Stimulated activated CD4-positive, alpha-beta T cell treated with anti-CD3 and anti-CD28 coated beads, Interleukin-15, amount 100 ng/mL, for 24 hours (primary cell): ENCODE results near the gene CCL27.

Source experiments
- DNase-seq: peaks from one replicate; pipeline ENCODE4 v3.0.0-alpha.2; 2020

Gene CCL27, protein sequence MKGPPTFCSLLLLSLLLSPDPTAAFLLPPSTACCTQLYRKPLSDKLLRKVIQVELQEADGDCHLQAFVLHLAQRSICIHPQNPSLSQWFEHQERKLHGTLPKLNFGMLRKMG

DNA sequence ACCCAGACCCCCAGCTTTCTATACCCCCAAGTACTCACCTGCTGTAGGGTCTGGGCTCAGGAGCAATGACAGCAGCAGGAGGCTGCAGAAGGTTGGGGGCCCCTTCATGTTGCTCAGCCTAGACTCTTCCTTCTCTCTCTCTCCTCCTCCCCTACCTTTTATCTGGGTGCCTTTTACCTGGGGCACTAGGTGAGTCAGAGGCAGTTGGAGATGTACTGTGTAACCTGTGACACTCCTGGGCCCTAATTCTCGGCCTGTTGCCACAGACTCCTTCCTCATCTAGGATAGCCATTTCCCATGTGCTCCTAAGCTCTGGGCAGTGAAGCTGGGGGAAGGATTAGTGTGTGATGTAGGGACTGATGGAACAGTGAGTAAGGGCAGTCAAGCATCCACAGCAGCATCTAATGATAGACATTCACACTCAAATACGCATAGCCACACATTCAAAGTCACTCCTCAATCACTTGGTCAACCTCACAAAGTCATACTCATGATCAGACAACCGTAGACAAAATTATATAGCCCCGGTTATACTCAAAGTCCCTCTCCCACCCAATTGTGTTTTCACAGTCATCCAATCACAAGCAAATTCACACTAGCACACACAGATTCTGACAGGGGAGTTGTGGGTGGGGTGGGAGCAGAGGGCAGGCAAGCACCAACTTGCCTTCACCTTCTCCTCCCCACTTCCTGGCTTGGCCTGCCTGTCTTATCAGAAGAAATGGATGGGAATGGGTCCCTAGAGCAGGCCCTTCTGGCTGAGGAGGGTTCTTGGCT lies at the start of gene CCL27:
Gene CCL27, minus strand, starts transcription at position 132 of the 777 bp plus-strand sequence. Its CDS starts 24 bp downstream, at position 108.
- DNase-seq = no peak

DNA sequence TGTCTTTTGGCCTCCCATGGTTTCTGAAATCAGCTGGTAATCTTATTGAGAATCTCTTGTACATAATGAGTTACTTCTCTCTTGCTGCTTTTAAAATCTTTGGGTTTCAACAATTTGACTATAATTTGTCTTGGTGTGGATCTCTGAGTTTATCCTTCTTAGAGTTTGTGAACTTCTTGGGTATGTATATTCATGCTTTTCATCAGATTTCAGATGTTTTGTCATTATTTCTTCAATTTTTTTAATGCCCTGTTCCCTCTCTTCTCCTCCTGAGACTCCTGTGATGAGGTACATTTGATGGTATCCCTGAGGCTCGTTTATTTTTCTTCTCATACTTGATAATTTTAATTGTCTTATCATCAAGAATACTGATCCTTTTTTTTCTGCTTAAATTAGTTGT lies 49.7 kb upstream of the CCL27 start:
- no peak for DNase-seq

DNA sequence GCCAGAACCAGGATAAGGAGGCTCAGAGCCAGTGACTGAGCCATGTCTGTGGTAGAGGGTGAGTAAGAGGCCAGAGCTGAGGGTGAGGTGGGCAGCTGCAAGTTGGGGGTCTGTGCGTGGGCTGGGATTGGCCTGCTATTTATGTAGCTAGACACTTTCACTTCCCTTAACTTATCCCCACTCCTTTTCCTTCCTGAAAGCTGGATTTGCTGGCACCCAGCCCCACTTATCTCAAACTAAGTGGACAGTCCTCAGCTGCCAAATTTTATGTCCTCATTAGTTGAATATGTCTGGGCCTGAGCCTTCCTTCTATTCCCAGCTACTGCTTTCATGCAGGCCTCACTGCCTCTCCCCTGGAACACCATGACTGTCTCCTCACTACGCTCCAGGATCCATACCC lies 47.6 kb upstream of the CCL27 start, which contains the start of gene CCL21:
Gene CCL21, minus strand, starts transcription at position 114 of the 400 bp plus-strand sequence. Its CDS starts 70 bp downstream, at position 44.
- DNase-seq = no peak

DNA sequence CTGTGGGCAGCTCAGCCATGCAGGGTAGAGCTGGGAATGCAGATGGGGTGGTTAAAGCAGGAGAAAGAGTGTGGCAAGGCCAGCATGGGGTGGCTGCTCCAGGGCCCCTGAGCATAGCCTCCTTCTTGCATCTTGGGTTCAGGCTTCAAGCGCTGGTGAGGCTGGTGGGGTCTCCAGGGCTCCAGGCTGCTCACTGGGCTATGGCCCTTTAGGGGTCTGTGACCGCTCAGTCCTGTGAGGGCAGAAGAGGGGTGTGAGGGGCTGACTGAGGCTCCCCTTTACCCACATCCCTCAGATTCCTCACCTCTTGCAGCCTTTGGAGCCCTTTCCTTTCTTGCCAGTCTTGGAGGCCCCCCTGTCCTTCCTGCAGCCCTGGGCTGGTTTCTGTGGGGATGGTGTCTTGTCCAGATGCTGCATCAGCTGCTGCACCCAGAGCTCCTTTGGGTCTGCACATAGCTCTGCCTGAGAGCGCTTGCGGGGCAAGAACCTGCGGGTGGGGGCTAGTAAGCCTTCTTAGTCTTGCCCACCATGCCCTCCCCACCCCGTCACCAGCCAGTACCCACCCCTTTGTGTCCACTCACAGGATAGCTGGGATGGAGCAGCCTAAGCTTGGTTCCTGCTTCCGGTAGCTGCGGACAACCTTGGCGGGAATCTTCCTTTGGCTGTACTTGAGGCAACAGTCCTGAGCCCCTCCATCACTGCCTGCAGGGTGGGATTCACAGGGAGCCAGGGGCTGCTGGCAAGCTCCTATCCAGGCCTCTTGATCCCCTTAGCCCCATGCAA lies 46.9 kb upstream of the CCL27 start:
- DNase-seq = no peak

DNA sequence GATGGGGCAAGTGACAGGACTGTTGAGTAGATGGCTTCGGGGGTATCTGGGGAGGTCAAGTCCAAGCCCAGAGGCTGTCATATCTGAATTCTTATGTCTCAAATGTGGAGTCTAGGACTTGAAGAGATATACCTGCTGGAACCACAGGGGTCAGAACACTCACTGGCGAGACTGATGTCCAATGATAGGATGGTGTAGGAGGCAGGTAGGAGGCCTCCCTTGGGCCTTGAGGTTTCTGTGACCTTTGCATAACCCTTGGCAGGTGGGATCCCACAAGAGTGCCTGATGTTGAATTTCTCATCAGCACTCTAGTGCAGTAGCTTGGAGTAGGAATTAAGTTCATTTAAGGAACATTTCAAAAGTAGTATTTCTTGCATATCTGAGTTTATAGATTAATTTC lies 44.7 kb upstream of the CCL27 start:
- no peak for DNase-seq

DNA sequence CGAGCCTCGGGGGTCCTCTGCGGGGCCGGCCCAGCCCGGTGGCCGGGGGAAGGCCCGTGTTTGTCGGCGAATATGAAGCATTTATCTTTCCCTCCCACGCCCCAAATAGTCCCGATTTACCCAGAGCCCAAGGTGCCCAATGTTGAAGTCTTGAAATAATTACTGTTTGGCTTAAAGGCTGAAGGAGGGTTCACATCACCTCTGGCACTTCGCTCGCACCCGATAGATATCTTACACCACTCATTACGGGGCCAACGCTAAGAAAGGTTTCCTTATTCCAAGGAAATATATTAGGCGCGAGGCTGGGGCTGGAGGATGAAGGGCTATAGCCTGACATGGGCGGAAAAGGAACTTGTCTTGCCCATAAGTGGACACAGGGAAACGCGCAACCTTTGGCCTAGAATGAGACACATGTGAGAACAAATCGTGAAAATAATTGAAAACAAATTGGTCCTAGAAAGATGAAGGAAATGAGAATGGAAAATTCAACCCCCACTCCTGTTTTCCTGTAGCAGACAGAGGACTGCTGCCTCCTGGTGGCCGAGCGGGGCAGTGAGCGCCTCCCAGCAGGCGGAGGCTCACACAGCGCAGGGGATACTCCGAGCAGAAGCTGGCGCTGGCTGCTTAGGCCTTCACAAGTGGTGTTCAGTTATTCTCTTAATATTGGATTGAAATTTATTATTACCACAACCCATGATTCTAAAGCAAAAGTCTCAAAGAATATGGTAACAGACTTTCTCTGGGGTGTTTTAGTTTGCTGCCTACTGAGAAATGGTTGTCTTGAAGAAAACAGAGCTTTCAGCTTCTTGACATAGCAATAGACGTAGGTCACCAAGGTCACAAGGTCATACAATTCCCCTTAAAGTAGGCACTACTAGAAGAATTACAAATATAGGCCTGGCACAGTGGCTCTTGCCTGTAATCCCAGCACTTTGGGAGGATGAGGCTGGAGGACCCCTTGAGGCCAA lies 39.6 kb upstream of the CCL27 start:
- peak; percentile 90 for DNase-seq

DNA sequence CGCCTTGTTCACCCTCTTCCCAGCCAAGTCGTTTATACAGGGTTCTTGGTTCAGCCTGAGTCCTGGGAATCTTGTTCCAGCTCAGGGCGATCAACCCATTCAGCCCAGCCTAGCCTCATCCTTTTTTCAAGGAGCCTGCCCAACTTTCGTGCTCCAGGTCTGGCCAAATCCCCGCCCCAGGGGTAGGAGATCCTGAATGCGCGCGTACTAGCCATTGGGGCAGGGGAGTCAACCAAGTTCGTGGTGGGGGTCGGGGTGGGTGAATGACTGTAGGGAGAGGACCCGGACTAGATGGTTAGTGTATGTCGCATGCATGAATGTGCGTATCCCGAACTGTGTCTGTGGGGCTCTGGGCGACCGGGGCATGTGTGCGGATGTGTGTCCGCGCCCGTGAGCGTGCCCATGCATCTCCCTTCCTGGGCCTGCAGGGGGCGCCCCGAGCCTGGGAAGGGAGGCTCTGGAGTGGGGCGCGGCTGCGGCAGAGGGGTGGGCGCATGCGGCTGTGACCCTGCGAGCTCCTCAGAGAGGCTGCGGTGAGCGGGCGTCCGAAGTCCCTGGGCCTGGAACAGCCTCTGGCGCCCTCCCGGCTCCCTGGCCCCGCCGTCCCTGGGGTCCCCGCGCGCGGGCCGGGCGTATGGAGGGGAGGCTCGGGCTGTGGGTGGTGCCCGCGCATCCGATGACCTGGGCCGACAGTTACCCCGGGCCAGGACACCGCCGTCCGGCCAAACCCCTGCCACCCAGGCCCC lies 38.7 kb upstream of the CCL27 start:
- DNase-seq = peak; percentile 86

DNA sequence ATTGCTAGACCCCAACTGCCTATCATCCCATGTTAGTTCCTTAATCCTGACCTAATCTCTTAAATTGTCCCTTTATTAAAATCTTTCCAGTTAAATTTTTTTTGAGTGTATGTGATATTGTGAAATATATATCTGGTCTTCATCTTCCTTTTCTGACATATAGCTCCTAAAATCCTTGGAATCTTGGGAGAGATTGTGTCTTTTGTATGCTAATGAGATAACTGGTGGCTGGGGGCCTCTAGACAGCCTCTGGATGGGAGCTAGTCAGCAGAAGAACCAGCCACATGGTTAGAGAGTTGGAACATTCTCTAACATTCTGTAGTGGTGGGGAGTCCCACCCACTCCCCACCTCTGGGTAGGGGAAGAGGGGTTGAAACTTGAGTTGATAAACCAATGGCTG lies 32.4 kb upstream of the CCL27 start:
- no peak for DNase-seq

DNA sequence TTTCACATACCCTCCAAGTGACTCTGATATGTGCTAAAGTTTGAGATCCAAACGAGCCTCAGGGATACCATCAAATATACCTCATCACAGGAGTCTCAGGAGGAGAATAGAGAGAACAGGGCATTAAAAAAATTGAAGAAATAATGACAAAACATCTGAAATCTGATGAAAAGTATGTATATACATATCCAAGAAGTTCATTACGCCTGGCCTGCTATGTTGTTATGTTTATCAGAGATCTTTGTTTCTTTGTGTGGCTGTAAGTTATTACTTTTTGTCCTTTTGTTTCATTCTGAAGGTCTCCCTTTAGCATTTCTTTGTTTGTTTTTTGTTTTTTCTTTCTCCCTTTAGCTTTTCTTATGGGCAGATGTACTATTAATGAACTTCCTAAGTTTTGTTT lies 31.1 kb upstream of the CCL27 start:
- DNase-seq = no peak

DNA sequence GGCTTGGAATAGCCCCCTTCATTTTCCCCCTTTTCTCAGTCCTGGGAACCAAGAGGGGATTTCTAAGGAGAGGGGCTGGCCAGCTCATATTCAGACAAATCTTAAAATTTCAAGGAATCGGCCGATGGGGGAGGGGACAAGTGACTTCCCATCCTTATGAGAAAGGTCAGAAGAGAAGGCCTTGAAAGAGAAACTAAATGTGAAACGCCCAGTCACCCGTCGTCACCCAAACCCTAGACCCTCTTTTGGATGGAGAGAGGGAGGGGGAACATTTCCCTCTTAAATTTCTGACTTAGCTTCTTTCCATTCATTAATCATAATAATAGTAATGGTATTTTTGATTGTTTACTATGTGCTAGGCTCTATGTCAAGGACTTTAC lies 29.5 kb upstream of the CCL27 start:
- DNase-seq = no peak

DNA sequence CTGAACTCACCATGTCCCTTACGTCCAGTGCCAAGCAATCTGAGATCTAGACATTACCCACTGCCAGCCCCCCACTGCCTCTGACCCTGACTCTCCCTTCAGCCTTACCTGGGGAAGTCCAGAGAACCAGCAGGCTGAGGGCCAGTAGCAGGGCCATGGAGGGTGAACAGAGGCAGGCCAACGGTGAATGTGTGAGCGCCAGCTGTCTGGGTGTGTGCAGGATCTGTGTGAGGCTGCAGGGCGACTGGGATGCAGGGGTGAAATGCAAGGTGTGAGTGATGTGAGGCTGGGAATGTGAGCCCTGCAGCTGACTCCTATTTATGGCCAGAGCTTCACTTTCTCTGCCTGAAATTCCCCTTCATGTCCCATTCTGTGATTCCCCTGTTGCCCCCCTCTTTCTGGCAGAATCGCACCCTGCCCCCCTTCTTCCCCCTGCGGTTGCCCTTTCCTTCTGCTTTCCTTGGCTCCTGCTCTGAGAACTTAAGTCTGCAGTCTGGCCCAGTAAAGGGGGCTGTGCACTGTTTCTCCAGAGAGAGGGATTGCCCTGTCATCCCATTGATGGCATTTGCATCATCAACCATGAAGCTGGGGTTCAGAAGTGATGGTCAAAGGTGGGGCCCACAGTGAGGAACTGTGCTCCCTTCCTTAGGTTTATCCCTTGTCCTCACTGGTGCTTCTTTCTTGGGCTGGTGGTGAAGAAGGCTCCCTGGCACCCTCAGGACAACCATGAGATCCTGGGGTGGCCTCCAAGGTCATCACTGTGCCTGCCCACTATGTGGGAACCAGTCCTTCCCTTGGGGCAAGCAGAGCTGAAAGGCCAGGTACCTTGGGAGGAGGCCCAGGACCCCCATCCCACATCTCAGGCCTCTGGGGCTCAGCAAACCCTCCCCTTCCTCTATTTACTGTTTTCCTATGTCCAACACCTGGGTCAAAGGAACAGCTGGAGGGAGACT lies 28.8 kb upstream of the CCL27 start, which contains the start of gene CCL19:
Gene CCL19, minus strand, starts transcription at position 294 of the 953 bp plus-strand sequence. Its CDS starts 137 bp downstream, at position 157.
- no peak for DNase-seq

DNA sequence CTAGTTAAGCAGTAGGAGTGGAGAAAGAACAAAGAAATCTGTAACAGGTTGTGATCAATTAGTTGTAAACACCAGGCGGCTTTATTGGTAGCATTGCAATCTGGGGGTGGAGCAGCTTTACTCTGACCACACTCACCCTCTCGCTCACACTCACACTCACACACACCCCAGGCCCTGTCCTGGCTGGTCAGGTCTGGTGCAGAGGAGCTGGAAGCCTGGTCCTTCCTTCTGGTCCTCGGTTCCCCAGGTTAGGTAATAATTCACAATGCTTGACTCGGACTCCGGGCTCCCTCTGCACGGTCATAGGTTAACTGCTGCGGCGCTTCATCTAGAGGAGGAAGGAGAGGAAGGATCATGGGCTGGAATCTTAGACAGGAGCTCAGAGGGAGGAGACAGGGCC lies 27.1 kb upstream of the CCL27 start:
- DNase-seq = no peak

DNA sequence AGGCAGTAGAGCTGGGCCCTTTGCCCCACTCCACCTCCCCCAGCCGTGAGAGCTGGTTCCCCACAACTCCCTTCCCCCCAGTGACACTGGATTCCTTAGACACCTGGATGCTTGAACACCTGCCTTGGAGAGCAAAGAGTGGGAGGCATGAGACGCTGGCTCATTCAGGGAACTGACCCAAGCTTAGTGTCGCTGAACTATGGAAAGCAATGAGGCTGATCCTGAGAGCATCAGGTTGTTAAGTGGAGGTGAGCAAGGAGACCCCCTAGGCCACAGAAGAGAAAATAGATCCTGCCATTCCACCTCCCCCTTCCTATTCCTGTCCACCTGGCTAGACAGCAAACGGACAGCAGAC lies 26.6 kb upstream of the CCL27 start:
- DNase-seq = no peak

DNA sequence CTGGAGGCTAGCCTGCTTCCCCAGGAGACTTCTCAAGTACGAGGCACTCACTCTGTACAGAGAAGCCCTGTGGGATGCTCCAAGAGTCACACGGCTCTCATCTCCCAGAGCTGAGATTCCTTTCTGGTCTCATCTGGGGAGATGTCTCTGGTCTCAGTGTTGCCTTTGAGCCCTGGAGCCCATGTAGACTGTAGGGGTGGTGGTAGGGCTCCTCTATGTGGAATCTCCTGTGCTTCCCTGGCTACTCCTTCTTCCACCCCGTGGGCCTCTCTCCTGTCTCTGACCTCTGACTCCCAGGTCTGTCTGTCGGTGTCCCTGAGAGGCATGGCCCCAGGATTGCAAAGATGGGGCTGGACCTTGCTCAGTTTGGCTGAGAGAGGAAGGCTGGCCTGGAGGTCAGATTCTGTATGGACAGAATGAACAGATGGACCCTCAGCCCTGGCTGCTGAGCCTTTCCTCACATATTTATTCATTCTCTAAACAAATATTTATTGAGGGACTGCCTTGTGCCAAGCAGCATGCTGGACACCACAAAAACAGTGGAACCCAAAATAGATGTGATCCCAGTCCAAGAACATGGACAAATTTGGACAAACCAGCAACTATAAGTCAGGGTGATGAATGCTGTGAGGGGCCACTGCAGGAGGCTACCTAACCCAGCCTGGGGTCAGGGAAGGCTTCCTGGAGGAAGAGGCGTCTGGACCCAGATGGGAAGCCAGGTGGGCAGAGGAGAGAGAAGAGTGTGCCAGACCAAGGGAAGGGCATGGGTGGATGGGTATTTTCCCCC lies 26.1 kb upstream of the CCL27 start:
- no peak for DNase-seq

DNA sequence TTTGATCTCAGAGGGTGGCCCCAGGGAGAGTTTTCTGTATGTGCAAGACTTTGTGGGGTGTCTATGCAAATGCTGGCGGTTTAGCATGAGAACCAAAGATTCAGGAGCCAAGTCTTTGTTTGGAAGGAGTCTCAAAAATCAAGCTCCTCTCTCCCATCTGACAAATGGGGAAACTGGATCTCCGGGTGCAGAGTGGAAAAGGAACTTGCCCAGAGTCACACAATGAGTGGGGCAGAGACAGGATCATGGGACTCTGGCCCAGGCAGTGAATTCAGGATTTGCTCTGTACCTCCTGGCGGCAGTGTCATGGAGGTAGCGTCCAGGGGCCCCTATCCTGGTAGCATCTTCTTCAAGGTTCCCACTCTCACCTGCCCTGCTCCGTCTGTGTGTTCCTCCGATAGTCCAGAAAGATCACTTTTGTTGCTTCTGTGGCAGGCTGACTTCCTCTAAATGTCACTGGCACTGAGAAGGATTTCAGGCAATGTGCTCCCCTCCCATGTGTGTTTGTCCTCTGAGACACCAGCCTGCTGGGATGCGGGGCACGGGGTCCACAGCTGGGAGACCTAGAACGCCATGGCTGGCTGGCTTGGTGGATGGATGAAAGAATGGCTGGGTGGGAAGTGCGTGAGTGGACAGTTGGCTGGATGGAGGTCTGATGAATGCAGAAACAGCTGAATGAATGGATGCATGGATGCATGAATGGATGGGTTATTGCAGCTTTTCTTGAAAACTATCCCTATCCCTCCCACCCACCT lies 25.0 kb upstream of the CCL27 start:
- DNase-seq = no peak

DNA sequence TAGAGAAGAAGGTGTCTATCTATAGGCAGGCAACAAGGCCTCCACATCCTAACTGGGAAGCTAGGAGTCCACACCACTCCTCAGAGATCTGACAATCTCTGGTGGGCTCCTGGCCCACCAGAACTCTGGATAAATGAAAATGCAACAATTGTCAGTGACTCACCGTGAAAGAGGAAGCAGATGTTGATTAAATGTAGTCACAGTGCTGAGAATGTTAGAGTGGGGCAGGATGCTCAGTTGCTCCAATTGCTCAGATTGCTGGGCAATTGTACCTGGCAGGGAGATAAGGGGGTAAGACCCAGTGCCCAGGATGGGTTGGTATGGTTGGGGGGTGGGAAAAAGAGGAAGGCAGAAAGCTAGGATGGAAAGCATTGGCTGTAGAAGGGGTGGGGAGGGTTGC lies 24.3 kb upstream of the CCL27 start:
- DNase-seq = no peak

DNA sequence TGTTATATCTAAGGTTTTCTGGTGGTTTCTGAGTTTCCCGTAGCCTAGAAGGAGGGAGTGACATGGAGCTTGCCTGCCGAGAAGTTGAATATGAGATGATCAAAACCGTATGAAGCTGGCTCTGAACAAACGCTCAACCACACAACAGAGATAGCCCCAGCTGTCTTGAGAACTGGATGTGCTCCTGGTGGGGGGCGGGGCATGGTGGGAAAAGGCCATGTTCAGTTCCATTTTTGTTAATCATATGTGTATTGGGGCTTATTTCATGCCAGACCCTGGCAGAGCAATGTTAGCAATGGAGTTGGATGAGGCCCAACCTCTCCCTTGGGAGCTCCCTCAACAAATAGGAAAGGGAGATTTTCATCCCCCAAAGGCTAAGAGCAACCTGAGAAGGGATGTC lies 23.8 kb upstream of the CCL27 start:
- no peak for DNase-seq

DNA sequence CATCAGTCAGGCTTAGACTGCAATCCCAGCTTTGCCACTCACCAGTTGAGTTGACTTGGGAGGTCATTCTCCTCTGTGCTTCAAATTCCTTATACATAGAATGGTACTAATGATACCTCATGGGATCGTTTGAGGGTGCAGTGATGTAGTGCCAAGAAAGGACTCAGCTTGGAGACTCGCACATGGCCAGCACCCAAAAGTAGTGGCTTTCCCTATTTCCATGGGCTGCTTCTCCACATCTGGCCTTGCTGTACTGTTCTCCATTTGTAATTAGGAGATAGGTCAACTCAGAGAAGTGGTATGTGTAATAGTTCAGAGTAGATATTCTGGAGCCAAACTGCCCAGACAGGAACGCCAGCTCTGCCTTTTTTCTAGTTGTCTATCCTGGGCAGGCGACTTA lies 23.1 kb upstream of the CCL27 start:
- no peak for DNase-seq

DNA sequence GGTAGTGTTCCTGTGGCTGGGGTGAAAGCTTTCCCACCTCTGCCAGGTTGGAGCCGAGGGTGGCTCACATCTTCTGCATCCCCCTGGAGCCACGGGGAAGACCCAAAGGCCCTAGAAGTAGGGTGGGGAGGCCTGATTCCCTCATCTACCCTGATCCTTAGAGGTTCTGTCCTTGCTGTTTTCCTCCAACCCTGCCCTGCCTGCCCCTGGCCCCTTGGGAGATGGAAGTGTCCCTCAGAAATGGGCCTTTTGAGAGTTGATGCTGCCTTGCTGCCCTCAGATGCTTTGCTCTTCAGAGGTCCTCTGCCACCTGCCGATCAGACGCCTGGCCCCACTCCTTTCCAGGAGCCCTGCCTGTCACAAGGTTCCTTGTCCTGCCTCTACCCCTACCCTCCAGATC lies 22.4 kb upstream of the CCL27 start:
- DNase-seq = no peak
